Measurements from ENCODE around the gene PTPRF.

The PTPRF gene

DNA sequence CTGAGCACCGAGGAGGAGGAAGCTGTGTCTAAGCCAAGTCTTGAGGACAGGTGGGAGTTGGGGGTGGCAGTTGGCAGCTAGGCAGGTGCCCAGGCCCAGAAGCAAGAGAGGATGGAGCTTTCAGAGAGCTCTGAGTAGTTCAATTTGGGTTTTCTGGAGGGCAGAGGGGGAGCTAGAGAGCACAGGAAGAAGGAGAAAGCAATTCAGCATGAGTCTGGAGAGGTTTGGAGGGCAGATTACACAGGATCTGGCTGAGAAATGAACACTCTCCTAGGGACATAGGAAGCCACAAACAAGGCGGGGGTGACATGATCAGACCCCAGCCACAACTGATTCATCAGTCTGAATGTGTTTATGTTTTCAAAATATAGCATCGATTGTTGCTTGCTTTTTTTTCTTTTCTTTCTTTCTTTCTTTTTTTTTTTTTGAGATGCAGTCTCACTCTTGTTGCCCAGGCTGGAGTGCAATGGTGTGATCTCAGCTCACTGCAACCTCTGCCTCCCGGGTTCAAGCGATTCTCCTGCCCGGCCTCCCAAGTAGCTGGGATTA lies 23.8 kb downstream of the PTPRF start:
- DNase-seq: peak; percentile 5 to 45

DNA sequence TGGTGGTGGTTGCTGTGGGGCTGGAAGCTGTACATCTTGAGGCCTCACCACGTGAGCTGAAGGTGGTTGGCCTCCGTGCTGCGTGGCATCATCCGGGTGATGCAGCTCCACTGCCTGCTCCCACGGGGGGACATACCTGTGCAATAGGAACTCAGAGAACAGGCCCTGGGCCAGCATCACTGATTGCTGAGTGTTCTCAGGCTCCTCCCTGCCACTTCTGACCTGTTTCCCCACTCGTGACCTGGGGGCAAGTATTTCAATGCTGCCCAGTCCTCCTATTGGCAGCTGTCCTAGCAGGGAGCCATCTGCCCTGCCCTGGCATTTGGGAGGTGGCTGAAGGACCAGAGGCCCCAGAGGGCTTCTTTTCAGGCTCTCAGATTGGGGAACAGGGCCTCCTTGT lies 26.1 kb downstream of the PTPRF start:
- no peak for DNase-seq

DNA sequence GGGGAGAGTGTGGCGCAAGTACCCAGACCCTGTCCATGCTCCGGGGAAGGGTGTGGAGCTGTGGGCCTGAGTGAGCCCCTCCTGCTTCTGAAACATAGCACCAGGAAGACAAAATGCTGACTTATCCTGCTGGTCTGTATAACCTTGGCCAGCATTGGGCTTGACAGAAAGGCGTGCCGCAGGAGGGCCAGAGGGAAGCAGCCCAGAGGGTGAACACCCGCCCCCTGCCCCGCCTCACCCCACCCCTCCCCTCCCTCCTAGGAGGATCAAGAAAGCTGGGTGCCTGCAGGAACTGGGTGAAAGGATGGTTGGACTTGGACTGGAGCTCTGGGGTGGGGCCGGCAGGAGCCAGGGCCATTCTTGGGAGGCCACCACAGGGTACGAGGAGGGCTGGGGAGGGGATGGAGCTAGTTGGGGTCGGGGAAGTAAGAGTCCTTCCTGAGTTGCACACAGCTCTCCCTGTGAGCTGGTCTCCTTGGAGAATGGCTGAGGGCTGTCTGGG lies 27.1 kb downstream of the PTPRF start:
- DNase-seq: no peak

DNA sequence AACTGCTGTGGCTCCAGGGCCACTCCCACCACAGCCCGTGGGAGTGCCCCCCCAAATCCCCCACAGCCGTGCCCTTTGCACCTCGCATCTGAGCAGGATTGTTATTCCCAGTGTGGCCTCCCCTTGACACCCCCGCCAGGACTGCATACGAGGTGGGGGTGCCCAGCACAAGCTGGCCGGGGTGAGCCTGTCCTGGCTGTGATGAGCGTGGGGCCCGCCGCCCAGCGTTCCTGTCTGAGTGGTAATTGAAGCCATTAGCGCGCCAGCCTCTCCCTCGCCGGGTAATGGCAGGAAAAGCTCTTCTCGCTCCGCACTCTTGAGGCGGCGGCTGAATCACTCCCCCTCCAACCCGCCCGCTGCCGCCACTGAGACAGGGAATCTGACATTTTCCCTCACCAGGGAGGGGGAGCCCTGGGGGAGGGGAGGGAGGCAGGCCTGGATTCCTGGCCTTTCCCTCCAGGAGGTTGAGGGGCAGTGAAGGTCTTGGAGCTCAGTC lies 27.7 kb downstream of the PTPRF start:
- no peak for DNase-seq

DNA sequence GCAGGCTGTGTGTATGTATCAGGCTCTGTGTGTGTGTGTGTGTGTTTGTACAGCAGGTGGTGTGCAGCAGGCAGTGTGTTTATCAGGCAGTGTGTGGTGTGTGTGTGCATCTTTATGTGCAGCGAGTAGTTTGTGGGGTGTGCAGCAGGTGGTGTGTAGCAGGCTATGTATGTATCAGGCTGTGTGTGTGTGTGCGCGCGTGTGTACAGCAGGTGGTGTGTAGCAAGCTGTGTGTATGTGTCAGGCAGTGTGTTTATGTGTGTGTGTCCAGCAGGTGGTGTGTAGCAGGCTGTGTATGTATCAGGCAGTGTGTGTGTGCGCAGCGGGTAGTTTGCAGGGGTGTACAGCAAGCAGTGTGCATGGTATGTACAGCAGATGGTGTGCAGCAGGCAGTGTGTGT lies 29.0 kb downstream of the PTPRF start:
- no peak for DNase-seq

DNA sequence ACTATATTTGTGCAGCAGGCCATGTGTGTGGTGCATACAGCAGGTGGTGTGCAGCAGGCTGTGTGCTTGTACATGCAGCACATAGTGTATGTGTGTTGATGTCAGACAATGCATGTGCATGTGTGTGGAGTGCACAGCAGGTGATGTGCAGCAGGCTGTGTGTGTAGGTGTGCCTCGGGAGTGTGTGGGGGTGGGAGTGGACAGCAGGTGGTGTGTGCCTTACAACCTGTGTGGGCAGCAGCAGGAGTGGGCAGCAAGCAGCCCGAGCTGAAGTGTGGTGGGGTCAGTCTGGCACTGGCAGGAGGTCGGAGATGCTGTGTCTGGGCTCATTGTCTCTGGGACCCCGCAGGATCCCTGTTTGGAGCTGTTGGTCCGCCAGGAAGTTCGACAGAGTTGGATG lies 29.6 kb downstream of the PTPRF start:
- DNase-seq: no peak

DNA sequence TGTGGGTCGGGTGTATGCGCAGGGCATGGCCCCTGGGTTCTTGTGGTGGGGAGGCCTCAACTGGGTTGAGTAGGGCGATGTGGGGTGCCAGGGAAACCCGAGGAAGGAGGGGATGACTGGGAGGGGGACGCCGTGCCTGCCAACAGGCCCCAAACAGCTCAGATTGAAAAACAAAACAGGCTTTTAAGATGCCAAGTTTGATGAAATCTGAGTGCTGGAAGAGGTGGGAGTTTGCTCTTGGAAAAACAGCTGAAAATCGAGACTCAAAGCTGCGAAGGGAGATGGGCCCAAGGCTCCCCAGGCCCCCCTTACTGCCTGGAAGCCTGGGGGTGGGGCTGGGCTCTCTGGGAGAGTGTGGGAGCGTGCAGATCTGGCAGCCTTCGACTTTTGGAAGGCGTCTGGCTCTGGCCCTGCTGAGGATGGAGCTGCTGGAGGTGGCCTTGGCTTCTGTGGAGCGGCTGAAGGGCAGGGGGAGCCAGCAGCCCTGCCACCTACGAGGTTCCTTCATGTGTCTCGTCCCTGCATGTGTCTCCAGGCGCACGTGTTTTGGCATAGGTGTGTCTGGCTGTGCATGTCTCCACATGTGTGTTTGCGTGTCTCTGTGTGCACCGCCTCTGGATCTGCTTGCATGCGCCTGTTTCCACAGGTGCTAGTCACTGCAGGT lies 33.3 kb downstream of the PTPRF start:
- no peak for DNase-seq

DNA sequence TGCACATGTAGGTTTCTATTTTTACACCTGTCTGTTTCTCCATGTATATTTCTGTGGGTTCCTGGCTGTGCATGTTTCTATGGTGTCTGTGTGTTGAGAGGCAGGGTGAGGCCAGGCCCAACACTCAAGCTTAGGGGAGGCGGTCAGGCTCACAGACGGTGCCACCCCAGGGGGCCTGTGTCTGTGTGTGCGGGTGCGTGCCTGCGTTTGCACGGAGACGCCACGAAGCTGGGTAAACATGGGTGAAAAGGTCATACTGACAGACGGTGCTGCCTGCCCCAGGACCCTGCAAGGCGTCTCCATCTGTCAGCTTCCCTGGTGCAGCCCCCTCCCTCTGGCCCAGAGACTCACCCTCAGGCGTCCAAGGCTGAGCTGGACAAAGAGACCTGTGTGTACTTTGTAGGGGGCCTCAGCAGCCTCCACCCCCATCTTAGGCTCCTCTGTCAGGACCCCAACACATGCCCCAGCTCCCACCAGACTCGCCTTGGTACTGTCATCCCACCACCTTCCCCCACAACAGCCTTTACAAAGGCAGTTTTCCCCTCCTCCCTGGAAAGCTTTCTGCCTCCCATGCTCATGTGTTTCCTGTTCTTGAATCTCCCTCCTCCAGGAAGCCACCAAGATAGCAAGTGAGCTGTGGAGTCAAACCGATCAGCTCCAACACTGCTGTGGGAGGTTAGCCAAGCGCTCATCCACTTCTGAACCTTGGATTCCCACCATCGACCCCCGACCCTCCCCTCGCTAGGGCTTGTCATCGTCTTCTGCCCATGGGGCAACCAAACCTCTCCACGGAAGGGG lies 34.1 kb downstream of the PTPRF start:
- DNase-seq: no peak

DNA sequence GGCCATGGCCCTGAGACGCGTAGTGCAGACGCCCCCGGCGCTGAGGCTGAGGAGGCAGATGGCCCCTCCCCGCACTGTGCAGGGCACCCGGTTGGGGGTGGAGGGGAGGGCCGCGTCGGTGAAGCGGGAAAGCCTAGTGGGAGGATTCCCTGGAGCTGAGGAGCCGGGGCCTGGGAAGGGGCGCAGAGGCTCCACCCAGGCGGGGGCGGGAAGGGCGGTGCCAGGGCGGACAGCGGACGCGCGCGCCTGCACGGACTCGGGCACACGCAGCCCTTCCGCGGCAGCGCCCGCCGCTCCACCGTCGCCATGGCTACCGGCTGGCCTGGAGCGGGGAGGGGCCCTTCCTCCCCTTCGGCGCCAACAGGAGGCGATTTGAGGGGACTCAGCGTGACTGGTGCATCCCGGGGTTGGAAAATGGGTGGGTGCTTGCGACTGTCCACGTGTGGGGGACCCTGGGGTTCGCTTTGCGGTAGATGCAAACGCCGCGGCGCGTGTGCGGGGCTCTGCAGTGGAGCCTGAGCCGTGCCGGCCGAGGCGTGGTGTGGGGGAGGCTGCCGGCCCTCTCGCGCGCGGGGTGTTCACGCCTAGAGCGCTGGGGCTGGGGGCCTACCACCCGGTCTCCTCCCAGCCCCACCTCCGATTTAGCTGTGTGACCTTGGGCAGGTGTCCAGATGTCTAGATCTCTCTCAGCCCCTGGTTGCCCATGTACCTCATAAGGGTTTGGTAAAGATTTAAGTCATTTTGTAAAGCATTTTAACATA lies 35.1 kb downstream of the PTPRF start:
- no peak for DNase-seq

DNA sequence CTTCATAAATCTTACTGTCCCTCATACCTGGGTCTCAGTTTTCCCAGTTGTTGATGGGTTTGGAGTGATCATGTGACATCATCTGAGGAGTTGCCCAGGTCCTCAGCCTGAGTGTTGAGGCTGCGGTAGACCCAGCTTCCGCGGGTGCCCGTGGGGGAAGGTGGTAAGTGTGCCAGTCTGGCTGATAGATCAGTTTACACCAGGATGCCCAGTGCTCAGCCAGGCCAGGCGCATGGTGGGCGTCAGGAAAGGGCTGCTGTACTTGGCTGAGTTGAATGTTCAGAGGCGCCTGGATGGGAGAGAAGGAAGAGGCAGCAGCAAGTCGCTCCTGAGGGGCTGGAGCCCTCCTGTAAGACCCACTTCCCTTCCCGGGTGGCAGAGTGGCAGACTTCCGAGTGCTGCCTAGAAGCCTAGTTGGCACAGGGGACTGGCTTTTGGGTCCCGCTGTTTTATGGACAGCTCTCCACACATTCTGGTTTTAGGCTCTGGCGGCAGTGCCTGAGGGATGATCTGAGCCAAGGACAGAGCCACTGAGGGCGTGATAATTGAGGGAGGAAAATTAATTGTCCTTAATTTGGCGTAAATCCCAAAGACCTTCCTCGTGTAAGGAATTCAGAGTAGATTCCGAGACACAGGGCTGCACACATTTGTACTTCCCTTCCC lies 35.8 kb downstream of the PTPRF start:
- DNase-seq: no peak

DNA sequence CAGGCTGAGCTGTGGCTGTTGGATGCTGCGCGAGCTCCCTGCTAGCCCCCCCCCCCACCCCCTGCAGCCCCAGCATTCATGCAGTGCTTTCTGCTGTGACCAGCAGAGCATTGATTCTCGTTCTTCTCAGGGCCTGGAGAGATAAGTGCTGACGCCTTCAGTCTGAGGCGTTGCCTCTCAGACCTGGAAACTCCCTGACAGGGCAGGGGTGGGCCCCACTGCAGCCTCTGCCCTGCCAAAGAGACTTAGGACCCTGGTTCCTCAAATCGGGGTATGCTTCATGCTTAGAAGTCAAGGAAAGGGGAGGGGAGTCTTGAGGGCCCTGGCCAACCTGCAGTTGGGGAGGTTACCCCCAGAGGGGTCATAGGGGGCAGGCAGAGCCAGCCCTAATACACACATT lies 38.5 kb downstream of the PTPRF start:
- DNase-seq: no peak

DNA sequence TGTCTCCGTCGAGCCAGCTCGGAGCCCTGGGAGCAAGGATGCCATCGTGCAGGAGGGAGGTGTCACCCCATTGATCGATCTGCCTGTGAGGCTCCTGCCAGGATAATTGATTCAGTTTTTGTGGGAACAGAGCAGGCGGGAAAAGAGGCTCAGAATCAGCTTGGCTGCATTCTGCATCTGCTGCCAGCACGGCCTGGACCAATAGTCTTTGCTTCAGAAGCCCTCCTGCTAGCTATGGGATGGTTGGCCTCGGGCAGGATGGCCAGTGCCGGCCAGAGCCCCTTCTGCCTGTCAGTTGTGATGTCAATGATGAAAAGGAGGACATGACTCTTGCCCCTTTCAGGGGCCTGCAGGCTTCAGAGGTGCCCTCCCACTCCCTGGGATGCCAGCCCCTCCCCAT lies 39.6 kb downstream of the PTPRF start:
- no peak for DNase-seq

DNA sequence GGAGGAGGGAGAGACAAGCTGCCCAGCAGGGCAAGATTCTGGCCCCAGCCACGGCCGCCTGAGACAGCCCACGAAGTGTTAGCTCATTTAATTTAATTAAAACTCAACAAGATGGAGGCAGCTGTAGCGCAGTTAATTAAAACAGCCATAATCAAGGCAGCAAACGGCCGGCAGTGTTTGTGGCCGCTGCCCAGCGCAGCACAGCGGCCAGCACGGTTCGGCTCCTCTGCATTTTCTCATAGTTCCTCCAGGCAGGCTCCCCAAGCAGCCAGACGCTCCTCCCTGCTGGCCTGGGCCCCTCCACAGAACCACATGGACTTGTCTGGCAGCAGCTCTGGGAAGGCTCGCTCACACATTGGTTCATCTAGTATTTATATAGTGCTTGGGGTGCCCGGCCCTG lies 40.0 kb downstream of the PTPRF start:
- DNase-seq: no peak

DNA sequence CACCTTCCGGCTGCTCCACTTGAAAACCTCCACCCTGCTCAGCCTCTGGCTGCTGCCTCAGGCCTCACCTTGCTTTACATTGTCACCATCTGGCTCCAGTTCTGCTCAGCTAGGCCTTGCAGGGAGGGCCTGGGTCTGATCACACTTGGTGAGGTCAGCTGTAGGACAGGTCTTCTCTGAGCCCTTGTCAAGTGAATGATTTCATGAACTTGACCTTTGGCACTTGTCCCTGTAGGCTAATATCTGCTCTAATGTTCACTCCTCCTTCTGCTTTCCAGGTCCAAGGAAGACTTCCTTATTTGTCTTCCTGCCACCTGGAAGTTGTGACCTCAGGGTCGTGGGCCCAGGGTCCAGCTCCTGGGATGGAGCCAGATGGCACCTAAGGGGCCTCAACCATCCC lies 41.4 kb downstream of the PTPRF start:
- no peak for DNase-seq

DNA sequence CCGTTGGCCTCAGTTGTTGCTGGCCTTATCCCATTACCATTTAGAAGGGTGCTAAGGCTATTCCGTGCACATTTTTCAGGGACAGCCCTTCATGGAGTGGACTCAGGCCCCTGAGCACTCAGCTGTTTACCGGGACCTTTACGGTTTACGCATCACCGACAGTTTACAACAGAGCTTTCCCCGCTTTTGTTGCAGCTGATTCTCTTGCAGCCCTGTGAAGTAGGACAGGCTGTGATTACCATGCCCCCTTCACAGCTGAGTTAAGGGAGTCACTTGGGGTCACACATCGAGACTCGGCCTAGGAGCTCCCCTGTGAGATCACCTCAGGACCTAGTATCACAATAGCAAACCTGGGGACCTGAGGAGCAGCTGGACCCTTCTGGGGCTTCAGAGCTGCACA lies 41.9 kb downstream of the PTPRF start:
- DNase-seq: no peak

DNA sequence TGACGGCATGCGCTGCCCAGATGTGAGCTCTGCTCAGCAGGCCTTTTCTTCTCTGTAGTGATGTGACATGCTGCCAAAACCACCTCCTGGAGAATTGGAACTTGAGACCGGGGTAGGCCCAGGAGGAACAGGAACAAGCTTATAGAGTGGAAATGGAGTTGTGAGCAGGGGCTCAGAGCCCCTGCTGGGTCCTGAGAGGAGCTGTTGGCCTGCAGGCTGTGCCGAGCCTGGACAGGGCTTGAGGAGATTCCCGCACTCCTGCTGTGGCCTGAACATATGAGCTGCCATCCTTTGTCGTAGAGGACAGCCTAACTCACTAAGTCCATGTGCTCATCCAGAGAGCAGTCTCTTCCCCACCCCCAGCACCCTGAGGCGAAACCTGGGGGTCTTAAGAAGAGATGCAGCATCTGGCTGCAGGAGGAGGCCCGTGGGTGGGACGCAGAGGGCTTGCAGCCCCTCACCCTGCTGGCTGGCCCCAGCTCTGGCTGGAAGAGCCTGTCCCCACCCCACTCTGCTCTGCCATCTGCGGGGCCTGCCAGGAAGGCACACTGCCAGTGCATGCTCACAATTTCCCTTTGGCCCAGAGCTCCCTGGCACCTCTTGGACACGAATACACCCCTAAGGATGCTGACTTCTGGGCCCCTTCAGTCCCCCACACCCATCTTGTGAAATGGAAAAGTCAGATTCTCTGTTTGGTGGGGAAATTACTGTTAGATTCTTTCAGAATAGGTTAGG lies 42.5 kb downstream of the PTPRF start:
- DNase-seq: no peak

DNA sequence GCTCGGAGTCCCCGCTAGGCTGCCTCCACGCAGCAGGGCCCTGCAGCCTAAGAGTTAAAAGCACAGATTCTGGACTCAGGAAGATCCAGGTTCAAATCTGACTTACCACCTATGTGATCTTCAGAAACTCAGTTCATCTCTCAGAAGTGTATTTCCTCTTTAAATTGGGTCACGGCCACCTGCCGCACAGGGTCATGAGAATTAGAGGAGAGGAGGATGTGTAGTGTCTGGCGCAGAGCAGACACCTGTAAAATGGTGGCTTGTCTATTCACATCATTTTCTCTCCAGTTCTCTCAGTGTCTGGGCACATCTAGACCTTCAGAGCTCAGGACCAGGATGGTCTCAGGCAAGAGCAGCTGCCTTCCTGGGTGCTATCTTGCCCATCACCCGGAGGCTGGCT lies 45.8 kb downstream of the PTPRF start:
- DNase-seq: no peak

DNA sequence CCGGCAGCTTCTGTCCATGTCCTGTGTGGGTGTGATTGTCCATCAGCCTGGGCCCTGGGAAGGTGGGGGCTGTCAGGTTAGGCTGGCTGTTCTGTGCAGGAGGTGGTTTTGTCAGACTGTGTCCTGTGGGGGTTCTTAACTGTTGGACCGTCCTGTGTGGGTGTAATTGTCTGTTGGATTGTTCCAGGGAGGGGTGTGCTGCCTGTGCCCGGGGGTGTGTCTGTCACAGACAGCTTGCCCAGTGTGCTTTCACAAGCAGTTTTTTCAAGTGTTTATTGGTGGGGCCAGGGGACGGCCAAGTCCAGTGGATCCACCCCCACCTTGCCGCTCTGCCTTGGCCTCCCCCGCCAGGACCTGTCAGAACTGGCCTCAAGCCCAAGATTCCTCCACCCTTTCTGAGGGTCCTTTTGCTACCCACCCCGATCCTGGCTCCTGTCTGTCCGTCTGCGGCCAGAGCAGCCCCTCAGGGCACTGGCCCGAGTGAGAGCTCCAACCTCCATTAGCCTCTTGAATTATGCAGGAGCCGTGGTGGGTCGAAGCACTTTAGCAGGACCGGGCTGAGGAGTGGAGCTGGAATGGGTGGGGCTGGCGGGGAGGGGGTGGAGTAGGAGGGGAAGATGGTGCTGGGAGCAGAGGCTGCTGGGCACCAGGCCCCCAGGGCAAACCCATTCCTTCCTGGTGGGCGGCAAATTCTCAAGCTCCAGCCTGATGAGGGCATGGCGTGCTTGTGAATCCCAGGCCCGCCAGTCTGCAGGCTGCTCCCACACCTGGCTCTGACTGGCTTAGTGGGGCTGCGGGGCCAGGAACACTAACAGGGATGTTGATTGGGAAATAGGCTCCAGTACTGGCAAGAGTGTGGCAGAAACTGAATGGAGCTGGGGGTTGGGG lies 47.2 kb downstream of the PTPRF start:
- DNase-seq: no peak

DNA sequence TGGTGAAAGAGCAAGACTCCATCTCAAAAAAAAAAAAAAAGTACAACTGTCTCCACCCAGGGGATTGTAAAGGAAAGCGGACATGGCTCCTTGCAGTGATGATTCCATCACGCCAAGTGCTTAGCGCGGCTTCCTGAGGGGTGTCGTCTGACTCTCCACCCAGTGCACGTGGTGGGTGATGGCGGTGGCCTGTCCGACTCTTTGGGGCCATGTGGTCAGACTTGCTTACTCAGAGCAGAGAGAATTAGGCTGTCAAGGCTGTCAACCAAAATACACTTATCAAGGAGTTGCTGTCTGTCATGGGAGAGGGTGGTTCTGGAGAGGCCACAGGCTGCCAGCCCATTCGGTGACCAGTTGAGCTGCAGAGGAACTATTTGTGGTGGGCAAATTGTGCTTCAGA lies 49.4 kb downstream of the PTPRF start:
- no peak for DNase-seq

DNA sequence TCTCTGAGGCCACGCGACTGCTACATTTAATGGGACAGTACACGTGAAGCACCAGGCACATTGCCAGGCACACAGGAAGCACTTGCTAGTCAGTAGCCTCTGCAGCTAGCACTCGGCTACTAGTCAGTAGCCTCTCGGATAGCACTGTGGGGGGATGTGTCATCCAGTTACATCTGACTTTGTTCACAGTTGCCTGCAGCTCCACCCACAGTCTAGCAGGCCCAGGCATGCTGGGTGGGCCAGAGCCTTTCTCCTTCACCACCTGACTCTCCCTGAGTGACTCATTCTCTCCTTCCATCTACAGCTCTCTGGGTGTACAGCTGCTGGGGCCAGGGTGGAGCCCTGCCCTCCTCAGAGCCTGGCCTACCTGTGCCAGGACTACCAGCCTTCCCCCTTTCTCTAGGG lies 51.5 kb downstream of the PTPRF start:
- DNase-seq: no peak

DNA sequence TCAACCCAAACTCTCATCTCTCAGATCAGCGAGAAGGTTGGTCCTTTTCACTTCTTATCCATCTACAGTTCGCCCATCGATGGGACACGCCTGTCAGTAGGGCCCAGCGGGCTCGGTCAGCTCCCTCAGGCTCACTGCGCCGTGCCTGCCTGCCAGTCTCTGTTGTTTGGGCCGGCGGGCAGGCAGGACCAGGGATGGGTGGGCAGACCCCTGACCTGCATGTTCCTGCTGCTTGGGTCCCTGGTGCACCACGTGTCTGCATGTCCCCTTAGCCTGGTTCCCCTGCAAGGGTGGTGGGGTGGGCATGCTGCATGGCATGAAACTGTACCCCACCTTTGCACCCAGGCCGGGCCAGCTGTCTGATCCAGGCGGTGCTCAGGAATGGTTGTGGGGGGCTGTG lies 52.4 kb downstream of the PTPRF start:
- DNase-seq: no peak
